Upper lobe of right lung (tissue), 1 donor: Measurements from ENCODE around the gene UNC13D. TPM values are rescaled to one million over a fixed set of nuclear protein-coding genes. Genes with fewer than 3 reads are reported as not detected.

Experiments used
- ATAC-seq: fragments of 200-7000 bp; cut with Tn5 transposase; one replicate; pipeline ENCODE4 v1.9.1; 2020; ENCODE audit warnings: mild to moderate bottlenecking, moderate library complexity
- DNase-seq: peaks from one replicate; pipeline ENCODE4 v3.0.0-alpha.2; 2020
- H3K27ac ChIP-seq: fragments of 200-600 bp; one replicate; pipeline ENCODE4 v1.8.0; 2022
- H3K27me3 ChIP-seq: fragments of 200-600 bp; one replicate; pipeline ENCODE4 v1.8.0; 2022; ENCODE audit warnings: mild to moderate bottlenecking
- H3K36me3 ChIP-seq: fragments of 200-600 bp; one replicate; pipeline ENCODE4 v1.8.0; 2022
- H3K4me1 ChIP-seq: fragments of 200-600 bp; one replicate; pipeline ENCODE4 v1.8.0; 2022
- H3K4me3 ChIP-seq: fragments of 200-600 bp; one replicate; pipeline ENCODE4 v1.8.0; 2022; ENCODE audit warnings: mild to moderate bottlenecking
- H3K9me3 ChIP-seq: fragments of 200-600 bp; one replicate; pipeline ENCODE4 v1.8.0; 2022
- CTCF ChIP-seq: fragments of 200-600 bp; IDR thresholded peaks from one replicate; pipeline ENCODE4 v1.8.0; 2022; ENCODE audit warnings: antibody characterized with exemption
- intact Hi-C: fragments of 100-400 bp; cut with DNase I; formaldehyde crosslinking; loops from one replicate; pipeline ENCODE4 v1.11.0; 2022
- long read RNA-seq: library from polyadenylated mRNA; unstranded; transcript quantifications from one replicate; pipeline ENCODE4 v2.0.0, GENCODE V29; 2021
- total RNA-seq: library from RNA; stranded (reverse); fragmentation: NEBNext Ultra II Directional; extraction: Animal tissue kit (Norgen Biotek cat#: 25700); gene quantifications from one replicate; pipeline ENCODE4 v1.2.1, GENCODE V29; 2021
- donor health status: DM: no; HTN: yes; CAD: no; lungs with severe emphysema.

The UNC13D gene
- total RNA-seq: 145 TPM
- long read RNA-seq, full-length matches to known transcripts: 65 of 309 reads
- long read RNA-seq, partial matches to known transcripts: 154 of 309 reads
- long read RNA-seq, other reads (novel, unspliced or antisense): 90 of 309 reads

- no peaks in the 10 kb centered on the region for H3K9me3 ChIP-seq
- H3K36me3 ChIP-seq: peaks cover 47% of the 10 kb centered on the region
- ATAC-seq (peak; percentile 42), DNase-seq (no peak)
- H3K27me3 ChIP-seq: no peaks in the 10 kb centered on the region
- intact Hi-C loops: no loop called here
- H3K4me3 ChIP-seq: peak within 1 kb of the TSS; percentile 58
- H3K27ac ChIP-seq: peak within 1 kb of the TSS; percentile 90
- TF ChIP-seq CTCF: no peak
- H3K4me1 ChIP-seq: peaks cover 38% of the 10 kb centered on the region
These were observed at the start of gene UNC13D for GRCh38 chr17:75843577-75844529. Gene UNC13D (minus strand): TSS chr17:75844404. CDS start chr17:75844337, 67 bp downstream.

- H3K4me3 ChIP-seq: no peak overlapping the region
- intact Hi-C loops: no loop called here
- DNase-seq (no peak), ATAC-seq (no peak)
- peaks cover 38% of the 10 kb centered on the region for H3K36me3 ChIP-seq
- TF ChIP-seq CTCF: no peak
- H3K9me3 ChIP-seq: no peaks in the 10 kb centered on the region
- no peaks in the 10 kb centered on the region for H3K27me3 ChIP-seq
- H3K27ac ChIP-seq: no peak overlapping the region
- peaks cover 13% of the 10 kb centered on the region for H3K4me1 ChIP-seq
These were observed 49.3 kb upstream of the UNC13D start for GRCh38 chr17:75893305-75894048.

- intact Hi-C loops: no loop called here
- Histone ChIP-seq H3K27ac (no peak overlapping the region), H3K27me3 (no peaks in the 10 kb centered on the region), H3K4me3 (no peak overlapping the region), H3K36me3 (peaks cover 30% of the 10 kb centered on the region), H3K9me3 (no peaks in the 10 kb centered on the region), H3K4me1 (peaks cover 13% of the 10 kb centered on the region)
- ATAC-seq: no peak
- peak; percentile 62 for DNase-seq
- no peak for TF ChIP-seq CTCF
These were observed 48.5 kb upstream of the UNC13D start for GRCh38 chr17:75892556-75893224.

GRCh38 chr17:75891605-75892555, 47.7 kb upstream of the UNC13D start:
- Histone ChIP-seq H3K4me3 (no peak overlapping the region), H3K36me3 (peaks cover 30% of the 10 kb centered on the region), H3K9me3 (no peaks in the 10 kb centered on the region), H3K27me3 (no peaks in the 10 kb centered on the region), H3K4me1 (peaks cover 13% of the 10 kb centered on the region), H3K27ac (no peak overlapping the region)
- ATAC-seq (no peak), DNase-seq (peak; percentile 64)
- intact Hi-C loops: no loop called here
- no peak for TF ChIP-seq CTCF
